HG03457 (cell line): Measurements from ENCODE around the gene ELMO1.

Source experiments
- ATAC-seq: cut with Tn5 transposase; IDR thresholded peaks from one replicate; pipeline ENCODE4 v1.9.1; 2021; ENCODE audit warnings: moderate number of reproducible peaks; ENCODE audit not compliant: unreplicated experiment

Gene ELMO1

GRCh38 chr7:37352251-37352880 lies 96.3 kb downstream of the ELMO1 start:
- ATAC-seq: no peak

- no peak for ATAC-seq
These were observed 96.9 kb downstream of the ELMO1 start for GRCh38 chr7:37351716-37352115.

- ATAC-seq: no peak
These were observed 98.6 kb downstream of the ELMO1 start for GRCh38 chr7:37349979-37350590.

- ATAC-seq: no peak
These were observed 99.7 kb downstream of the ELMO1 start for GRCh38 chr7:37348982-37349381.

GRCh38 chr7:37346761-37347160 lies 101.9 kb downstream of the ELMO1 start:
- ATAC-seq: no peak

GRCh38 chr7:37344886-37345579 lies 103.6 kb downstream of the ELMO1 start:
- no peak for ATAC-seq

GRCh38 chr7:37342688-37343471 lies 105.8 kb downstream of the ELMO1 start:
- ATAC-seq: peak; percentile 47

- ATAC-seq: no peak
These were observed 106.4 kb downstream of the ELMO1 start for GRCh38 chr7:37342176-37342687.

GRCh38 chr7:37341033-37341630 lies 107.5 kb downstream of the ELMO1 start:
- ATAC-seq: peak; percentile 27

- no peak for ATAC-seq
These were observed 109.7 kb downstream of the ELMO1 start for GRCh38 chr7:37338966-37339365.

GRCh38 chr7:37337522-37337921 lies 111.1 kb downstream of the ELMO1 start:
- no peak for ATAC-seq

- ATAC-seq: peak; percentile 80
These were observed 112.4 kb downstream of the ELMO1 start for GRCh38 chr7:37336259-37336658.

GRCh38 chr7:37333075-37333474 lies 115.6 kb downstream of the ELMO1 start:
- no peak for ATAC-seq

GRCh38 chr7:37332243-37333016 lies 116.2 kb downstream of the ELMO1 start:
- no peak for ATAC-seq

- ATAC-seq: no peak
These were observed 117.9 kb downstream of the ELMO1 start for GRCh38 chr7:37330775-37331174.

GRCh38 chr7:37329940-37330339 lies 118.7 kb downstream of the ELMO1 start:
- no peak for ATAC-seq

- no peak for ATAC-seq
These were observed 121.4 kb downstream of the ELMO1 start for GRCh38 chr7:37327288-37327687.

- ATAC-seq: no peak
These were observed 124.7 kb downstream of the ELMO1 start for GRCh38 chr7:37323966-37324365.

- ATAC-seq: no peak
These were observed 125.8 kb downstream of the ELMO1 start for GRCh38 chr7:37322831-37323230.

GRCh38 chr7:37320848-37321468 lies 127.7 kb downstream of the ELMO1 start:
- ATAC-seq: no peak
